Body of pancreas (tissue), 4 donors: ENCODE measurements around the gene FBXL4. TPM values are rescaled to one million over a fixed set of nuclear protein-coding genes. Genes with fewer than 3 reads are reported as not detected.
A peak's percentile ranks its signal among the peaks of the same experiment; 100 is the strongest.

Experiments used
- ATAC-seq: fragments of 150-250 bp; one replicate; pipeline ENCODE4 v1.9.1; 2016
- DNase-seq, 4 donors: peaks; one replicate each; pipeline ENCODE4 v3.0.0-alpha.2; 2019
- H3K27ac ChIP-seq, 4 donors: fragments of 200-600 bp; sonication (generic); 1 replicate in 3 of 4; 2 replicates in 1 of 4; pipeline versions ENCODE4 v1.5.1 to v1.6.1; 2016 to 2019; ENCODE audit warnings: mild to moderate bottlenecking in 1 of 4, mixed read lengths in 1 of 4, moderate library complexity in 1 of 4
- H3K27me3 ChIP-seq, 2 donors: fragments of 200-600 bp; sonication (generic); one replicate each; pipeline ENCODE4 v1.6.0; 2016; ENCODE audit warnings: mild to moderate bottlenecking in 1 of 2
- H3K36me3 ChIP-seq, 2 donors: fragments of 200-600 bp; sonication (generic); replicated peaks in 1 of 2; 2 replicates each; pipeline ENCODE4 v1.5.1; 2016; ENCODE audit warnings: low read depth in 2 of 2; ENCODE audit not compliant: insufficient read depth in 1 of 2
- H3K4me1 ChIP-seq: fragments of 200-600 bp; sonication (generic); one replicate; pipeline ENCODE4 v1.6.0; 2016
- H3K4me3 ChIP-seq, 2 donors: fragments of 200-600 bp; sonication (generic); 1 replicate in 1 of 2; 2 replicates in 1 of 2; pipeline ENCODE4 v1.5.1; 2016 to 2019
- H3K9me3 ChIP-seq, 3 donors: fragments of 200-600 bp; sonication (generic); 1 replicate in 2 of 3; 2 replicates in 1 of 3; pipeline ENCODE4 v1.5.1; 2016
- POLR2A ChIP-seq, 3 donors: fragments of 450-650 bp; IDR thresholded peaks; one replicate each; pipeline ENCODE4 v1.6.1; 2016; ENCODE audit warnings: antibody characterized with exemption in 3 of 3, mild to moderate bottlenecking in 2 of 3
- WGBS, 2 donors: methylation state at CpG; one replicate each; pipeline ENCODE4 v1.1.5; 2017; 5-methylcytosine and 5-hydroxymethylcytosine counted together
- intact Hi-C: fragments of 100-400 bp; cut with DNase I; formaldehyde crosslinking; loops from one replicate; pipeline ENCODE4 v1.15.1; 2023
- total RNA-seq, 2 donors: library from RNA; depleted of rRNA; stranded (reverse); fragments of >200 nt; gene quantifications; one replicate each; pipeline ENCODE4 v1.1.0, GENCODE V29; 2016
- TF ChIP-seq, protein P1 (sequence below), 7 experiments: fragments of 450-650 bp in 4 of 7; fragments of 200-600 bp in 3 of 7; sonication (generic) in 3 of 7; IDR thresholded peaks; one replicate each; pipeline ENCODE4 v1.5.1; 2016 to 2019; ENCODE audit warnings: antibody characterized with exemption in 7 of 7

Gene FBXL4
- total RNA-seq, 2 donors from 2014 or later = 9.9 to 22.8 TPM

- H3K36me3 ChIP-seq = peaks cover 4 to 5% of the 10 kb centered on the region in 2 donors
- no peak overlapping the region for H3K27ac ChIP-seq
- ATAC-seq (no peak), DNase-seq (peak; percentile 3 to 53 (median 28))
- WGBS, 2 donors = 48 to 55% methylated on average over 2 of the region's 2 CpGs
- no peaks in the 10 kb centered on the region for H3K4me1 ChIP-seq
- intact Hi-C loops = no loop called here
- TF ChIP-seq, protein P1, sequence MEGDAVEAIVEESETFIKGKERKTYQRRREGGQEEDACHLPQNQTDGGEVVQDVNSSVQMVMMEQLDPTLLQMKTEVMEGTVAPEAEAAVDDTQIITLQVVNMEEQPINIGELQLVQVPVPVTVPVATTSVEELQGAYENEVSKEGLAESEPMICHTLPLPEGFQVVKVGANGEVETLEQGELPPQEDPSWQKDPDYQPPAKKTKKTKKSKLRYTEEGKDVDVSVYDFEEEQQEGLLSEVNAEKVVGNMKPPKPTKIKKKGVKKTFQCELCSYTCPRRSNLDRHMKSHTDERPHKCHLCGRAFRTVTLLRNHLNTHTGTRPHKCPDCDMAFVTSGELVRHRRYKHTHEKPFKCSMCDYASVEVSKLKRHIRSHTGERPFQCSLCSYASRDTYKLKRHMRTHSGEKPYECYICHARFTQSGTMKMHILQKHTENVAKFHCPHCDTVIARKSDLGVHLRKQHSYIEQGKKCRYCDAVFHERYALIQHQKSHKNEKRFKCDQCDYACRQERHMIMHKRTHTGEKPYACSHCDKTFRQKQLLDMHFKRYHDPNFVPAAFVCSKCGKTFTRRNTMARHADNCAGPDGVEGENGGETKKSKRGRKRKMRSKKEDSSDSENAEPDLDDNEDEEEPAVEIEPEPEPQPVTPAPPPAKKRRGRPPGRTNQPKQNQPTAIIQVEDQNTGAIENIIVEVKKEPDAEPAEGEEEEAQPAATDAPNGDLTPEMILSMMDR (IDR thresholded peaks at IDR 0.05) = no peak
- no peaks in the 10 kb centered on the region for H3K27me3 ChIP-seq
- H3K4me3 ChIP-seq = no peak overlapping the region
- H3K9me3 ChIP-seq = no peaks in the 10 kb centered on the region
These were observed 72.4 kb downstream of the FBXL4 start for GRCh38 chr6:98875375-98875774.

DNA sequence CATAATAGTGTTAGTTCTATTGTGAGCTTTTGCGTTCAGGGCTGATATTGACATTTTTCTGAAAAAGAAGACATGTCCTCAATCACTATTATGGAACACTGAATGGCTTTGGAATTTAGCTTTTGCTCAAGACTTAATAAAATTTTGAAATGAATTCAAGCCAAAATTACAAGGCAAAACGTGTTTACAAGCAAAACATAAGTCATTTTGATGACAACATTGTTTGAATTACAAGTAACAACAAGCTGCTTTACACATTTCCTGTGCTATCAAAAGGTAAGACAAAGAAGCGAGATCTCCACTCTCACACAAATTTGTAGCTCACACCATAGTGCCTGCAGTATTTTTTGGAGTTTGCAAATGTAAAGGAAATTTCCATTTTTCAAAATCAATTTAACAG is 75.9 kb downstream of the FBXL4 start:
- Histone ChIP-seq H3K36me3 (peaks cover 0 to 5% of the 10 kb centered on the region in 2 donors), H3K4me3 (no peak overlapping the region), H3K4me1 (no peaks in the 10 kb centered on the region), H3K27me3 (no peaks in the 10 kb centered on the region), H3K9me3 (no peaks in the 10 kb centered on the region), H3K27ac (no peak overlapping the region)
- TF ChIP-seq, protein P1 (IDR thresholded peaks at IDR 0.05) = no peak
- TF ChIP-seq POLR2A (IDR thresholded peaks at IDR 0.05) = no peak
- intact Hi-C loops = no loop called here
- WGBS, 2 donors = 80 to 86% methylated on average over 3 of the region's 3 CpGs
- no peak for ATAC-seq
- no peak for DNase-seq

DNA sequence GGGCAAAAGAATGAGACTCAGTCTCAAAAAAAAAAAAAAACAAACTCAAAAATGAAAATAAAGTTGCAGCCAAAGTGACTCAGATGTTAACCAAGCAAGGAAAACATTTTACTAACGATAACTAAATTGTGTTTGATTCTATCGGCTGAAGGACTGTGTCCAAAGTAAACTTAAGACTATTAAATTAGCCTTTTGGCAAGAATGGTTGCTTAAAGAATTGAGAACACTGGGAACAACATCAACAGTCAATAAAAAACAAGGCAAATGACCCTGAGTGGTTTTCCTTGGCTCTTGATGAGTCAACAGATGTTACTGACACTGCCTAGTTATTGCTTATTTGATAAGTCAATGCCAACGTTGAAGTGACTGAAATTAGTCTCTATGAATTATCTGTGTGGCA is 76.7 kb downstream of the FBXL4 start:
- TF ChIP-seq POLR2A (IDR thresholded peaks at IDR 0.05) = no peak
- TF ChIP-seq, protein P1 (IDR thresholded peaks at IDR 0.05) = no peak
- DNase-seq (no peak), ATAC-seq (no peak)
- intact Hi-C loops = no loop called here
- Histone ChIP-seq H3K36me3 (peaks cover 0 to 5% of the 10 kb centered on the region in 2 donors), H3K27me3 (no peaks in the 10 kb centered on the region), H3K9me3 (no peaks in the 10 kb centered on the region), H3K27ac (no peak overlapping the region), H3K4me3 (no peak overlapping the region), H3K4me1 (no peaks in the 10 kb centered on the region)
- 20 to 38% methylated on average over 3 of the region's 3 CpGs for WGBS, 2 donors

DNA sequence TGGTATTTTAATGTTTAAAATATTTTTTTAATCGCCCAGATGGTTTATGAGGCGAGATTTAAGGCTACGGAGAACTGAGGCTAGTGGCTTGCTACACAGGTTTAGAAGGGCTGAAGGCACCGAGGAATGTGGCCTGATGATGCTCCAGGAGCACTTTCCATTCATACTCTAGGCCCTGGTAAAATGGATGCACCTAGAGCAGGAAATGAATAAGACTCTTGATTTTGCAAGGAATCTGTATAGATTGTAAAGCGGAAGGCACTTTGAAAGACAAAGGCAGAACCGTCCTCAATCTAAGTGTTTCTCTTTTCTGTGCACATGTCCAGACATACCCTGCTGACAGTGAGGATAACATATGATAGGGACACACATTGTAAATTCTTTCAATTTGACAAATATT is 83.2 kb downstream of the FBXL4 start:
- WGBS, 2 donors = 97% methylated on average over 6 of the region's 6 CpGs
- H3K9me3 ChIP-seq = no peaks in the 10 kb centered on the region
- H3K27ac ChIP-seq = no peak overlapping the region
- no peaks in the 10 kb centered on the region for H3K27me3 ChIP-seq
- intact Hi-C loops = no loop called here
- no peak overlapping the region for H3K4me3 ChIP-seq
- TF ChIP-seq, protein P1 (IDR thresholded peaks at IDR 0.05) = no peak
- TF ChIP-seq POLR2A (IDR thresholded peaks at IDR 0.05) = no peak
- ATAC-seq (no peak), DNase-seq (no peak)
- no peaks in the 10 kb centered on the region for H3K4me1 ChIP-seq
- no peaks in the 10 kb centered on the region for H3K36me3 ChIP-seq

DNA sequence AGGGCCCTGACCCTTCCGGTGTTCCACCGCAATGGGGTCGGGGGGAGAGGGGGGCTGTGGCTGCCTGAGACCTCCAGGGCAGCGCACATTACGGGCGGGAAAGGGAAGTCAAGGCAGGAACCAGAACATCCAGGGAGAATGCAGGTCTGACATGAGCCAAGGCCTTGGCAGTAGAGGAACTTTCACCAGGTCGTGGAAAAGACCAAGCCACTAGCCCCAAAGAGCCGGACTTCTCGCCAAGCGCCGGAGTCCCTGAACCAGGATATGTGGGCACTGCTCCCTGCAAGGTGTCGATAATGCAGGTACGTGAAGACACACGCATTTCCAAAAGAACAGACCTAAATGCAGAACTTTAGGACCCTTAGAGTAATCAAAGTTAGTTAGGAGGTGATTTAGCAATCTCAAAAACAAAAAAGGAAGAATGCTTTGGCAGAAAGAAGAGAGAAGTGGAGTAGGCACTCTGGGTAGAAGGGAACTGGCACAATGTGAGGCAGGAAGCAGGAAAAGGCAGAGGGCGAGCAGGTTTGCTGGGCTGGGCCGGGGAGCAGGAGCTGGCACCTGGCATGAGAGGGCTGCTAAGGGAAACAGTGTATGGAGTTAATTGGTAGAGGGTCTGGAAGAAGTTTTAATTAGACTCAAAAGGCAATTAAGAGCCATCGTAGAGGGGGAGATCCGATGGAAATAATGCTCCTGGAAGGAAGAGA is 99.1 kb downstream of the FBXL4 start:
- ATAC-seq (no peak), DNase-seq (no peak)
- intact Hi-C loops = loop anchor here (10.0 kb wide), 1 partner anchor 1354 kb away; no protein-coding TSS in a partner anchor
- Histone ChIP-seq H3K27ac (no peak overlapping the region), H3K4me3 (no peak overlapping the region), H3K36me3 (no peaks in the 10 kb centered on the region), H3K9me3 (no peaks in the 10 kb centered on the region), H3K27me3 (peaks cover 0 to 50% of the 10 kb centered on the region in 2 donors), H3K4me1 (peaks cover 26% of the 10 kb centered on the region)
- TF ChIP-seq, protein P1 (IDR thresholded peaks at IDR 0.05) = no peak
- no peak for TF ChIP-seq POLR2A (IDR thresholded peaks at IDR 0.05)
- WGBS, 2 donors = 53 to 79% methylated on average over 15 to 18 of the region's 18 CpGs
